ENCODE data around the gene KAZN.

DNA sequence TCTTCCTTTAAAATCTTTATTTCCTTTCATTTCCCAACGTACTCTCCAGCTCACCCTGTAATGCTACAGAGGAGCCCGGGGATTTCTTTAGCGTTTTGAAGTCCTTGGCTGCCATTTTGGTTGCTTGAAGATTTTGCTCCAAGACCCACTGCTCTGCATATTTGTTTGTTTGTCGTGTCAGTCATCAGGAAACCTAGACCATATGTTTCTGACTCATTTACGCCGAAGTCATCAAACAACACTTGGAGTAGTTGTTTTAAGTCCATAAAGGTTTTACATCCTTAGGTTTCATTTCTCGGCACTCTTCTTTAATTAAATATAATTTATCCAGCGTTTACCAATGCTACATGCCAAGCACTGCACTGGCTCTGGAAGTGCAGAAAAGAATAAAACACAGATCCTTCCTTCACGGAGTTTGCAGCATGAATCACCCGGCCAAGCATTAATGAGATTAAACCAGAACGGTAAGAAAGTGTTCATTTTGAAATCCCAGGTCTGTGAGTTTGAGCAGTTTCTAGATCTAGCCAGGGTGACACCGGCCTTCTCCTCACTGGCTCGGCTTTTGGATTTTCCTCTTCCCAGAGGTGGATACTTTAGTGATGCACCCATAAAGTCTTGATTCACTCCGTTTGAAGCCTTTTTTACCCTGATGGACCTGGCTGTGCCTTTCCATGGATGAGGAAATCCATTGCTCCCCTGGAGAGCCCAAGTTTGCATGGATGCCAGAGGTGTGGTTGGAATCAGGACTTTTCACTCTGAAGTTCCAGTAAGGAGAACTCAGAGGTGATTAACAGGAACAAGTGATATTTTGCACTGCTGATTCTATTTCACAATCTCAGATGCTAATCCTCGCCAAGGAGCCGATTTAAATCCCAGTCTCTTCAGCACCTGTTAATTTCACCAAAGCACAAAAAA is 109.3 kb downstream of the KAZN start:
- TF ChIP-seq, protein P1, sequence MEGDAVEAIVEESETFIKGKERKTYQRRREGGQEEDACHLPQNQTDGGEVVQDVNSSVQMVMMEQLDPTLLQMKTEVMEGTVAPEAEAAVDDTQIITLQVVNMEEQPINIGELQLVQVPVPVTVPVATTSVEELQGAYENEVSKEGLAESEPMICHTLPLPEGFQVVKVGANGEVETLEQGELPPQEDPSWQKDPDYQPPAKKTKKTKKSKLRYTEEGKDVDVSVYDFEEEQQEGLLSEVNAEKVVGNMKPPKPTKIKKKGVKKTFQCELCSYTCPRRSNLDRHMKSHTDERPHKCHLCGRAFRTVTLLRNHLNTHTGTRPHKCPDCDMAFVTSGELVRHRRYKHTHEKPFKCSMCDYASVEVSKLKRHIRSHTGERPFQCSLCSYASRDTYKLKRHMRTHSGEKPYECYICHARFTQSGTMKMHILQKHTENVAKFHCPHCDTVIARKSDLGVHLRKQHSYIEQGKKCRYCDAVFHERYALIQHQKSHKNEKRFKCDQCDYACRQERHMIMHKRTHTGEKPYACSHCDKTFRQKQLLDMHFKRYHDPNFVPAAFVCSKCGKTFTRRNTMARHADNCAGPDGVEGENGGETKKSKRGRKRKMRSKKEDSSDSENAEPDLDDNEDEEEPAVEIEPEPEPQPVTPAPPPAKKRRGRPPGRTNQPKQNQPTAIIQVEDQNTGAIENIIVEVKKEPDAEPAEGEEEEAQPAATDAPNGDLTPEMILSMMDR (conservative IDR thresholded peaks at IDR 0.05 in 1 of 2, IDR thresholded peaks at IDR 0.05 in 1 of 2; ENCODE audit: low read depth in 1 of 2, low read length in 2 of 2) = no peak
- no peak for TF ChIP-seq EZH2 (IDR thresholded peaks at IDR 0.05; ENCODE audit: low read length, missing control alignments)

Data from fibroblast of lung (primary cell).